ENCODE results near the gene KREMEN2. TPM values are rescaled to one million over a fixed set of nuclear protein-coding genes. Genes with fewer than 3 reads are reported as not detected.
A peak's percentile ranks its signal among the peaks of the same experiment; 100 is the strongest.

The KREMEN2 gene
- total and polyA plus RNA-seq, 4 donors: 0.06 to 0.15 (median 0.14) TPM; not detected in 1

GRCh38 chr16:3007059-3007956, 43.2 kb downstream of the KREMEN2 start:
- Histone ChIP-seq H3K4me1 (ENCODE audit: control insufficient read depth in 5 of 5, insufficient read depth in 5 of 5, low read length in 5 of 5) (peaks cover 0 to 26% (median 2%) of the 10 kb centered on the region in 5 donors), H3K27me3 (ENCODE audit: control insufficient read depth in 3 of 3, insufficient read depth in 3 of 3, low read length in 2 of 3) (peaks cover 0 to 40% (median 15%) of the 10 kb centered on the region in 3 donors), H3K36me3 (ENCODE audit: control insufficient read depth in 4 of 4, insufficient read depth in 4 of 4, low read length in 4 of 4) (no peaks in the 10 kb centered on the region), H3K27ac (ENCODE audit: low read depth in 1 of 2, low read length in 1 of 2) (peak overlapping the region in 1 of 2 donors; percentile 30), H3K4me3 (no peak overlapping the region), H3K9ac (ENCODE audit: insufficient read depth in 1 of 2, low read length in 2 of 2) (peak overlapping the region in 1 of 2 donors; percentile 29), H3K9me3 (ENCODE audit: control insufficient read depth in 4 of 4, insufficient read depth in 3 of 4, low read length in 3 of 4) (peaks cover 0 to 2% (median 0%) of the 10 kb centered on the region in 4 donors)
- no peak for ATAC-seq (ENCODE audit: insufficient read depth, low FRiP score)
- 21 to 48% methylated on average over 13 of the region's 13 CpGs for WGBS, 2 donors
- DNase-seq: no peak
- no peak for TF ChIP-seq CTCF (IDR thresholded peaks at IDR 0.05; ENCODE audit: control extremely low read depth, extremely low read depth)

- peak overlapping the region in 1 of 2 donors; percentile 29 for H3K9ac ChIP-seq (ENCODE audit: insufficient read depth in 1 of 2, low read length in 2 of 2)
- TF ChIP-seq CTCF (IDR thresholded peaks at IDR 0.05; ENCODE audit: control extremely low read depth, extremely low read depth): no peak
- peaks cover 0 to 29% (median 2%) of the 10 kb centered on the region in 5 donors for H3K4me1 ChIP-seq (ENCODE audit: control insufficient read depth in 5 of 5, insufficient read depth in 5 of 5, low read length in 5 of 5)
- no peak overlapping the region for H3K4me3 ChIP-seq
- DNase-seq (peak in 2 of 3 donors; percentile 60 to 81), ATAC-seq (ENCODE audit: insufficient read depth, low FRiP score) (no peak)
- peaks cover 0 to 41% (median 22%) of the 10 kb centered on the region in 3 donors for H3K27me3 ChIP-seq (ENCODE audit: control insufficient read depth in 3 of 3, insufficient read depth in 3 of 3, low read length in 2 of 3)
- peak overlapping the region in 1 of 2 donors; percentile 7 for H3K27ac ChIP-seq (ENCODE audit: low read depth in 1 of 2, low read length in 1 of 2)
- H3K36me3 ChIP-seq (ENCODE audit: control insufficient read depth in 4 of 4, insufficient read depth in 4 of 4, low read length in 4 of 4): no peaks in the 10 kb centered on the region
- H3K9me3 ChIP-seq (ENCODE audit: control insufficient read depth in 4 of 4, insufficient read depth in 3 of 4, low read length in 3 of 4): peaks cover 0 to 2% (median 0%) of the 10 kb centered on the region in 4 donors
- WGBS, 2 donors: 6 to 15% methylated on average over 17 of the region's 17 CpGs
Measured at GRCh38 chr16:3007957-3008689, 44.0 kb downstream of the KREMEN2 start.

- Histone ChIP-seq H3K4me3 (no peak overlapping the region), H3K27ac (ENCODE audit: low read depth in 1 of 2, low read length in 1 of 2) (peak overlapping the region in 1 of 2 donors; percentile 65), H3K9me3 (ENCODE audit: control insufficient read depth in 4 of 4, insufficient read depth in 3 of 4, low read length in 3 of 4) (peaks cover 0 to 2% (median 0%) of the 10 kb centered on the region in 4 donors), H3K27me3 (ENCODE audit: control insufficient read depth in 3 of 3, insufficient read depth in 3 of 3, low read length in 2 of 3) (peaks cover 0 to 43% (median 26%) of the 10 kb centered on the region in 3 donors), H3K4me1 (ENCODE audit: control insufficient read depth in 5 of 5, insufficient read depth in 5 of 5, low read length in 5 of 5) (peaks cover 0 to 33% (median 2%) of the 10 kb centered on the region in 5 donors), H3K9ac (ENCODE audit: insufficient read depth in 1 of 2, low read length in 2 of 2) (no peak overlapping the region), H3K36me3 (ENCODE audit: control insufficient read depth in 4 of 4, insufficient read depth in 4 of 4, low read length in 4 of 4) (no peaks in the 10 kb centered on the region)
- DNase-seq (peak in 1 of 3 donors; percentile 48), ATAC-seq (ENCODE audit: insufficient read depth, low FRiP score) (no peak)
- 62 to 66% methylated on average over 4 of the region's 4 CpGs for WGBS, 2 donors
- TF ChIP-seq CTCF (IDR thresholded peaks at IDR 0.05; ENCODE audit: control extremely low read depth, extremely low read depth): no peak
Measured at GRCh38 chr16:3008690-3009037, 44.6 kb downstream of the KREMEN2 start.
